Embryonic facial prominence (tissue), 1 donor: ENCODE measurements around the gene SH3GL3.

Experiments
- DNase-seq: peaks from one replicate; pipeline ENCODE4 v3.0.0-alpha.2; 2016; ENCODE audit errors: extremely low spot score

SH3GL3 gene

DNA sequence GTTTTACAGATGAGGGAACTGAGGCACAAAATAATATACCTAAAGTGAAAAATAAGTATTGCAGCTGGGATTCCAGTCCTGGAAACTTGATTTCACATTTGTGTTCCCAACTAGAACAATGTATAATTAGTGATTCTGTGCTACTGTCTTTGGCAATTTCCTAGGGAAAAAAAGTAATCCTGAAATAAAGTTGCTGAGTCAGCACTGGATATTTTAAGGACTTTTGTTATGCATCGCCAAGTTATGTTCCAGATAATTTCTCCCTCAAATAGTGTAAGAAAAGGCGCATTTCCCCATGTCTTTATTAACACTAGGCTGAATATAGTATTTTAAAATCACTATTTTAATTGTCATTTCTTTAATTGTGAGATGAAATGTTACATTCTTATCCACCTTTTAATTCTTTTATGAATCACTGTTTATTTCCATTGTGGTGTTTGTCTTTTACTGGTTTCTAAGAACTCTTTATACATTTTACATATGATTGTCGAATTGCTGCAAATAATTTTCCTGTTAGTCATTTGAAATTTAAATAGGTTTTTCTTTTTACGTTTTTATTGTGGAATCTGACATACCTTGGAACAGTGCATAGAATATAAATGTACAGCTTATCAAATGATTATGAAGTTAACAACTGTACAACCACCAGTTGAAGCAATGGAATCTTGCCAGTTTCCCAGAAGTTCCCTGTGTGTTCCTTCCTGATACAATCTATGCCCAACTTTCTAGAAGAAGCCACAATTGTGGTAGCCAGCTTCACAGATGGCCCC is 56.6 kb downstream of the SH3GL3 start:
- no peak for DNase-seq

DNA sequence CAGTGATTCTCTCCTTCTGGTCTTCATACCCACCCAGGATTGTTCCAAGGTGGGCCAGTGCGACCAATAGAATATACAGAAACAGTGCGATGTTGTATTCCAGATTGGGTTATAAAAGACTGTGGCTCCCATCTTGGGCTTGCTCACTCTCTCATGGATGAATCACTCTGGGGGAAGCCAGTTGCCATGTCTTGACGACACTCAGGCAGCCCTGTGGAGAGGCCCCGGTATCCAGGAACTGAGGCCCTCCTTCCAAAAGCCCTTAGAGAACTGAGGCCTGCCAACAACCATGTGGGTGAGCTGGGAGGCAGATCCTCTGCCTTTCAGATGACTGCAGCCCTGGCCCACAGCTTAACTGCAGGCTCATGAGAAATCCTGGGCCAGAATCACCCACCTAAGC is 57.2 kb downstream of the SH3GL3 start:
- no peak for DNase-seq

DNA sequence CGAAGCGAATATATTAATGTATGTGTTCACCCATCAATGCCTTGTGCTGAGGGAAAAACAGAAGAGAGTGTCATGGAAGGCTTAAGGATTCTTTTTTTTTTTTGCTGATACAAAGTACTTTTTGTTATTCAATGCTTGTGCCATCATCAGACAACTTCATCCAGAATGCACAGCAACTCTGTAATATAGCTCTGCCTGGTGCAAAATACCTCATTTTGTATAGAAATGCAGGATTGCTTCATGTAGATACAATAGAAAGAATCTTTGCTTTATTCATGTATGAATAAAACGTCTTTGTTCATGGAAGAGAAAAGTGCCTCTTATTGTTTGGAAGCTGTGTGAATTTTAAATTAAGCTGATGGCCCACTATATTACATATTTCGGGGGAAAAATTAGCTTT is 62.9 kb downstream of the SH3GL3 start:
- DNase-seq = no peak

DNA sequence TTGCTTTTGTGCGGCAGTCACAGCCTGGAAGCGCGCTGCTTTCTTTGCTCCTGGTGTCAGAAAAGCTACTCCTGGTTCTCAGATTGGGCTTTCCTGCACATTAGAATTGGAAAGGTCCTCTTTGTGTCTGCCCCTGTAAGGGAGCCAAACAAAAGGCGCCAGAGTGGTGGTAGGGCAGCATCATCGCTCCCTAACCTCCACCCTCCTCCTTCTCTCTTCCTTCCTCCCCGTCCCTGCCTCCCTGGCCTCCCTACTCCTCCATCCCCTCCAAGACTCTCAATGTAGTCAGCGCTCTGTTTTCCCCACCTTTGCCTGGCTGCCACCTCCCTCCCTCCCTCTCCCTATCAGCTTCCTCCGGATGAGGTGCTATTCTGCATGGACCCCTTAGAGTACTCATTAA is 65.3 kb downstream of the SH3GL3 start:
- no peak for DNase-seq

DNA sequence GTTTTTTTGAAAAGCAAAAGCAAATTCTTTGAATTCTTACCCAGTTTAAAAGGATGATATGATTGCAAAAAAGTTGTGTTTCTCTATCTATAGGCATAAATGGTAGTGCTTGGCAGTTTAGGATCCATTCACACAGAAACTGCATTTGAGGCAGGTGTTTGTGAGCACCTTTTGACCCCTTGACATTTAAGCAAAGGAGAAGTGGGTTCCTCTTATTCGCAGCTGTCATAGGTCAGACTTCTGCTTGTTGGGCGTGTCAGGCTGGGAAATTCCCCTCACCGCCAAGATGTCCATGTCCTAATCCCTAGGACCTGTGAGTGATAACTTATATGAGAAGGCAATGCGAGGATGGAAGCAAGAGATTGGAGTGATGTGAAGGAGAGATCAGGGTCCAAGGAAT is 67.4 kb downstream of the SH3GL3 start:
- DNase-seq = no peak

DNA sequence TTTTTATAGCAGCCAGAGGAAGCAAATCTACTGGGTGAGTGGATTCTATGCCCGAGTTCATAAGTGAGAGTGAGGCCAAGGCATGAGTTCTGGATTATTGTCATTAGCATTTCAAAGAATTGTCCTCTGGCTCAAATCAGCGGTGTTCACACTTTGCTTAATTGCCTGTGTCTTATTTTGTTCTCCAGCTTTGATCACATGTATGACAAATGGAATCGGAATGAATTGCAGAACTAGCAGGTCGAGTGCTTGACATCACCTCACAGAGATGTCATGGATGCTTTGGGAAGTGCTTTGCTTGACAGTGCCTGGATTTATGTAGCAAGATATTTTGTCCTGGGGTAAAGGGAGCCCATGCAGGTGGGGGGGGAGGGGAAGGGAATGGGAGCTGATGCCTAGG is 68.0 kb downstream of the SH3GL3 start:
- no peak for DNase-seq

DNA sequence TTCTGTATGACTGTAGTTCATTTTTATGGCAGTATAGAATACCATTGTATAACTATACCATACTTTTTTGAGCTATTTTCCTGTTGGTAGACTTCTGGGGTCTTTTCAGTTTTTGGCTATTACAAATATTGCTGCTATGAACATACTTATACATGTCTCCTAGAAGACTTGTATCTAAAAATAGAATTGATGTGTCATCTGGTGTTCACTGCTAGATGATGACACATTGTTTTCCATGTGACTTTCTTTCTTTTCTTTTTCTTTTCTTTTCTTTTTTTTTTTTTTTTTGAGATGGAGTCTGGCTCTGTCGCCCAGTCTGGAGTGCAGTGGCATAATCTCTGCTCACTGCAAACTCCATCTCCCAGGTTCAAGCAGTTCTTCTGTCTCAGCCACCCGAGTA is 69.8 kb downstream of the SH3GL3 start:
- no peak for DNase-seq

DNA sequence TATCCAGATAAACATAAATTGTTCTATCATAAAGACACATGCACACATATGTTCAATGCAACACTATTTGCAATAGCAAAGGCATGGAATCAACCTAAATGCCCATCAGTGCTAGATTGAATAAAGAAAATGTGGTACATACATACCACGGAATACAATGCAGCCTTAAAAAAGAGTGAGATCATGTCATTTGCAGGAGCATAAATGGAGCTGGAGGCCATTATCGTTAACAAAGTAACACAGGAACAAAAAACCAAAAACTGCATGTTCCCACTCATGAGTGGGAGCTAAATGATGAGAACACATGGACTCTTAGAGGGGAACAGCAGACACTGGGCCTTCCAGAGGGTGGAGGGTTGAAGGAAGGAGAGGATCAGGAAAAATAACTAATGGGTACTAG is 79.2 kb downstream of the SH3GL3 start:
- no peak for DNase-seq

DNA sequence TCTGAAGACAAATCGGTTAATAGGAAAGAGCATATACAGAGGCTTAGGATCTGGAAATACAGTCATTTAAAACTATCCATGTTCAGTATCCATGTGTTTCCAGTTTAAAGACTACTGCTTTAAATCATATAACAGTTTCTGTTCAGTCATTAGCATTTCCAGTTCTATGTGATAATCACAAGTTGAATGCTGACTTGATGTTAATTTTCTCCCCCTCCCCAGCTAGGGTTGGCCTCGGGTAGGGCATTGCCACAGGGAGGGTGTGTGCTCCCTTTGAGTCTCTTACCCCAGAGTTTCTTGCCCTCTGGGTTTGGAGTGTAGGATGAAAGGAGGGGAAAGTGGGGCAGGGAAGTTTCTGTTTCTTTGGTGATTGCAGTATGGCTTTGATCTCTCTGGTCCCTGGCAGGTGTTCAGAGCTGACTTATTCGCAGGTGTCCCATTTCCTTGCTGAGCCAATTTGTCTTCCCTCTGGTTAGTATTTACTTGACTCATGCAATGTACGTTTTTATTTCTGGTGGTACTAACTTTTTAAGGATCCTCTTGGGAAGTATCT is 86.3 kb downstream of the SH3GL3 start:
- no peak for DNase-seq

DNA sequence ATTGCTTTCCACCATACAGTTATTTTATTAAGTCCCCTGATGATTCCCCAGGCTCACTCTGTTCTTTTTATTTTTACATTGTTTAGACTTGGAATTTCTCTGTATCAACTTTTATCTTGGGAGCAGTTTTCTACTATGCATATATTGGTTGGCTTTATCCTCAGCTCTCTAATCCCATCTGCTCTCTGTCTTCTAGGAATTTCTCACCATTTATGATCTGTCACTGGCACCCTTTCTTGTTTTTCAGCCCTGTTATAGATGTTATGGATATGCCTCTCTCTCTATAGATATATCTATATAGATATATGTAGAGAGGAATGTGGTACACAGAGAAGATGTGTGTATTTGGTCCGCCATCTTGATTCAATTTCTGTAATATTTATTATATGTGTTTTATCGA is 90.5 kb downstream of the SH3GL3 start:
- DNase-seq = no peak

DNA sequence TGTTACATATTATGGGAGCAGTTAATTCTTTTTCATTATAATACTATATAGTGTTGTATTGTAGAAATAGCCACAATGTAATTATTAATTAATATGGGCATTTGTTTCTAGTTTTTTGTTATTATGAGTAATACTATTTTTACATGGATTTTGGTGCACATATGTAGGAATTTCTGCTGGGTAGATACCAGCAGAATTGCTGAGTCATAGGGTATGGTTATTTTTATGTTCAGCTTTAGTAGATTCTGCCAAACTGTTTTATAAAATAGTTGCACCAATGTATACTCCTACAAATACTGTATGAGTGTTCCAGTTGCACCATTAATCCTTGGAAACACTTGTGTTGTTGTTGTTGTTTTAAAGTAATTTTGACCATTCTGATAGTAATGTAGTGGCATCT is 91.5 kb downstream of the SH3GL3 start:
- DNase-seq = no peak

DNA sequence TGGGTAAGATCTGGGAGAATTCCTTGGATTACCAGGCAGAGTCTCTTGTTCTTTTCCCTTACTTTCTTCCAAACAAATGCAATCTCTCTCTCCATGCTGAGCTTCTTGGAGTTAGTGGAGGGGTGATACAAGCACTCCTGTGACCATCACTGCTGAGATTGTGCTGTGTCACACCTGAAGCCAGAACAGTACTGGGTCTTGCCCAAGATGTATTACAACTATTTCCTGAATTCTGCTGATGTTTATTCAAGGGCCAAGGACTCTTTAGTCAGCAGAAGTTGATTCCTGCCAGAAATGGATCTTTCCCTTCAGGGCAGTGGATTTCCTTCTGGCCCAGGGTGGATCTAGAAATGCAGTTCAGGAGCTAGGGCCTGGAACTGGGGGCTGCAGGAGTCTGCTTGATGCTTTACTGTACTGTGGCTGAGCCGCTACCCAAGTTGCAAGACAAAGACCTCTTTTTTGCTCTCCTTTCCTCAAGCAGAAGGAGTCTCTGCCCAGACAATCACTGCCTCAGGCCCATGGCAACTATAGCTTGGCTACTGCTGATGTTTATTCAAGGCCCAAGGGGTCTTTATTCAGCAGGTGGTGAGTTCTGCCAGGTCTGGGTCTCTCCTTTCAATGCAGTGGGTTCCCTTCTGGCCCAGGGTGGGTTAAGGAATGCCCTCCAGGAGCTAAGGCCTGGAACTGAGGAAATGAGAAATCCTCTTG is 98.8 kb downstream of the SH3GL3 start:
- DNase-seq = no peak

DNA sequence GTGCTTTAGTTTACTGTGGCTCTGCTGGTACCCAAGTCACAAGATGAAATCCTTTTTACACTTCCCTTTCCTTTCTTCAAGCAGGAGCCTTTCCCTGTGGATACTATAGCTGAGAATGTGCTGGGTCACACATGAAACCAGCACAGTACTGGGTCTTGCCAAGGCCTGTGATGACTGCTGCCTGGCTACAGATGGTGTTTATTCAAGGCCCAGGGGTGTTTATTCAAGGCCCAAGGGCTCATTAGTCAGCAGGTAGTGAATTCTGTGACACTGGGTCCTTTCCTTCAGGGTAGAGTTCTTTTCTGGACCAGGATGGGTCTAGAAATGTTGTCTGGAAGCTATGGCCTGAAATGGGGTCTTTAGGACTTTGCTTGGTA is 99.4 kb downstream of the SH3GL3 start:
- DNase-seq = no peak

DNA sequence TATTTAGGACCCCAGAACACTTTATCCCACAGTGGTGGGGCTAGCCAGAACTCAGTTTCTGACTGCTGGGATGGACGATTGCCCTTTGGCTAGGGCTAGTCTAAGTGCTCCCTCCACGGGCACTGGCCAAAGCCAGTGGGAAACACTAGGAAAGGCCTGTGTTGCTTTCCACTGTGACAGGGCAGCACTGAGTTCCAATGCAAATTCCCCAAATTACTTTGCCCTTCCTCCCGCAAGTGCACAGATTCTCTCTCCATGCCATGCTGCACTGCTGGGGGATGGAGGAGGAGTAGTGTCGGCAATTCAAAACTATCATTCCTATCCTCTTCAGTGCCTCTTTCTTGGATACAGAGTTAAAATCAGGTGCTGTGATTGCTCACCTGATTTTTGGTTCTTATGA is 100.0 kb downstream of the SH3GL3 start:
- no peak for DNase-seq

DNA sequence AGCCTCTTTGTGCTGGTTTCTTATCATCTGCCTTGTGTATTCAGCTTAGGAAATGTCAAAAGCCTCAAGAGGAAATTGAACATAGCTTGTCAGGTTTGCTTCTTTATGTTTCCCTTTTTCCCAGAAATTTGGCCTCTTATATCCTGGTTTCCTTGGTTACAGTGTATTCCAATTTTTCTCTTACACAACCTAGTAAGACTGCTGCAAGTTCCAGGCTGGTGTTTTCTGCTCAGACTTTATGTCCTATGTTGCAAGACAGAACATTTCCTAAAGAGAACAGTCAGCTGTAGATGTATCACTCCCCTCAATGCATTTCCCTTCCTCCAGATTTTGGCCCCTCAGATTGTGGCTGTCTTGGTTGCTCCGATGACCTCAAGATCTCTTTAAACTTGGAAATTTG is 102.5 kb downstream of the SH3GL3 start:
- DNase-seq = peak; percentile 10

DNA sequence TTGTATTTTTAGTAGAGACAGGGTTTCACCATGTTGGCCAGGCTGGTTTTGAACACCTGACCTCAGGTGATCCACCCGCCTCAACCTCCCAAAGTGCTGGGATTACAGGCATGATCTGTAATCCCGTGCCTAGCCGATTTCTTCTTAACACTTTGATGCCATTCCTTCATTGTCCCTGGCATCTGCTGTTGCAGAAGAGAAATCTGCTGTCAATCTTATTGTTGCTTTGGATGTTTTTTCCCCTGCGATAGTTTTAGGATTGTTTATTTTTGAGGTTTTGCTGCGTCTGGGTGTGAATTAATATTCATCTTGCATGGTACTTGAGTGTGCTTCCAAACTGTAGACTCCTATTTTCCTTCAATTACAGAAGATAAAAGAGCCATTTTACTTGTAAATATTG is 107.4 kb downstream of the SH3GL3 start:
- DNase-seq = no peak

DNA sequence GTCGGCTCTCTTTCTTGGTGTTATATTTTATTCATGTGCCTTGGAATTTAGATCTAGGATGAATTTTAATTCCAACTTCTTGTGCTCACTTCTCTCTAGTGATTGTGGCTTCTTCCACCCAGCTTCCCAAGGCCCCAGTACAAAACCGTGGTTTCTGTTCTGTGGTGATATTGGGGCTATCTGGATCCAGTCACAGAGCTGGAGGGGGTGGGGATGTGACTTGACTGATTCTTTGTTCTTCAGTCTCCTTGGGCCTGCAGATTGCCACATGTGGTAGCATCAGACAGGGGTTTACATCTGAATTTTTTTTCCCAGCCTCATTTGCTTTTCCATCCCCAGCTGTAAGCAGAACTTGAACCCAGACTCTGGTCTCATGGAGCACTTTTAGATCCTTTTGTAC is 108.2 kb downstream of the SH3GL3 start:
- DNase-seq = no peak

DNA sequence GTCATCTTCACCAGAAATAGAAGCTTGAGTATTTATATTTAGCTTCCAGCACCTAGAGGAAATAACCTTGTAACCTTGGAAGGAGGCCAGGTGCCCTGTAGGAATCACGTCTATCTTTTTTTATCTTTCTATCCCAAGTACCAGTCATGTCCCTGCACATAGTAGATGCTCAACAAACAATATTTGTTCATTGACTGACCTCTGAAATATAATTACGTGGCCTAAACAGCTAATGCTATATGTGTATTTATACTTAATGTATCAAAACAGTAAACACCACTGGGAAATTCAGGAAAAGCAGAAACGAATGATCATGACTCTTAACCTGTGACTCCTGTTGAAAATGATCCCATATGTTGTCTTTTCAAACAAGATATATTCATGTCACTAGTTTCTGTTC is 108.9 kb downstream of the SH3GL3 start:
- DNase-seq = no peak

DNA sequence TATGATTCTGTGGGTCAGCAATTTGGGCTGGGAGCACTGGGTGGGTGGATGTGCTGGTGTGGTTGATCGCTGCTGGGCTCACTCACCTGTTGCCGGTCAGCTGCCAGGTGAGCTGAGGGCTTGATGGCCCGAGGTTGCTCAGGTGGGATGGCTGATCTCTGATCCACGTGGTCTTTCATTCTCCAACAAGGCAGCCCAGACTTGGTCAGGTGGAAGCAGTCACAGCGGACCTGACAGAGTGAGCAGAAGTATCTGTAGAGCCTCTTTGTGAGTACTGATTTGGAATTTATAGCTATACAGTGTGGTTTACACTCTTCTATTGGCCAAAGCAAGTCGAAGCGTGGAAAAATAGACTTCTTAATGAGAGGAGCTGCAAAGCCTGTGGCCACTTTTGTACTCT is 109.6 kb downstream of the SH3GL3 start:
- DNase-seq = no peak

DNA sequence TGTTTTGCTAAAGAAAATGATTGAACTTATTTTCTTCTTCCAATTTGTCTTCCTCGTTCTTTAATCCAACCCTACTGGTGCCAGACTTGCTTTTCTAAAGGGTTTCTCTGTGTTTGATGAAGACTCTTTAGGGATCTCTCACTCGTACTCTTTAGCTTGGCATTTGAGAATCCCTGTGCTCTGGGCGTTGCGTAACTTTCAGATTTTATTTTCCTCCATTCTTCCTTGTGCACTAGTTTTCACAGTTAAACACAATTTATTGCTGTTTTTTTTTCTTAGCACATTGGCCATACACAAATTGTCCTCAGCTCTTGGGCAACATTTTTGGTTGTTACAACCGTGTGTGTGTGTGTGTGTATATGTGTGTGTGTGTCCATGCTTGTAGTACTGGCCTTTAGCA is 111.0 kb downstream of the SH3GL3 start:
- no peak for DNase-seq

DNA sequence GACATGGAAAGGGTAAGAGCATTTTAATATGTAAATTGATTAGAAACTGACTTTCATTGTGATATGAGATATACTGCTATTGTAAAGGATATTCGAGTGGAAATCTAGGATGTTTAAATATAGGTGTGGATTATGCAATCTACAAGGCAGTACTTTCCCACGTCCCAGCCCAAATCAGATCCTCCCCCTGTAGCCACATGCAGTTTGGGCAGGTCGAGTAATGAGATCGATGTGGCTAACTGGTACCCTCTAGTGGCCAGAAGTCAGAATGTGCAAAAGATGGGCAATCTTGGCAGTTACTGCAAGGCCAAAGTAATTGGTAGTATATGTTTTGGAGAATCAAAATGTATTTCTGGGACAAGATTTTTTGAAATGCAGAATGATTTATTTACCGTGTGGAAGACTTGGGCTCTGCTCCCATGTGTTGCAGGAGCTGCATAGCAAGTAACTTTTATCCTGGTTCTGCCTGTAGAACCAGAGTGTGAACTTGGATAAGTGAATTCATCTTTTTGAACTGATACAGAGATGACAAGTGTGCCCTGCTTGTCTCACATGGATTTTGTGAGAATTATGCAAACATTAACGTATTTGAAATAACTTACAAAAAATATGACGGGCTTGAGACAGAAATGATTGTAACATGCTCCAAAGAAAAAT is 112.3 kb downstream of the SH3GL3 start:
- peak; percentile 50 for DNase-seq

DNA sequence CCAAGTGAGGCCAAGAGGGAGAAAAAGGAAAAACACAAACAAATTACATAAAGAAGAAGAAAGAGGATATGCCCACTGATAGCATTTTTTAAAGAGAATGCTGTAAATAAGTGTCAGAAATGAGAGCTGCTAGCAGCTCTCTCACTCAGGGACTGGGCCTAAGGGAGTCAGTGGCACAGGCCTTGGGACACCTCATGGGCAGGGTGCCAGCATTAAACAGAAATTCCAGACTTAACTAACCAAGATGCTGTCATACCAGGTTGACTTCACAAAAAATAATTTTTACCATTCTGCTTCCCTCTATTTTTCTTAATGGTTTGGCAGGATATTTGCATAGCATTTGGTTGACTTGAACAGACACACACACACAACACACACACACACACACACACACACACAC is 114.5 kb downstream of the SH3GL3 start:
- DNase-seq = no peak

DNA sequence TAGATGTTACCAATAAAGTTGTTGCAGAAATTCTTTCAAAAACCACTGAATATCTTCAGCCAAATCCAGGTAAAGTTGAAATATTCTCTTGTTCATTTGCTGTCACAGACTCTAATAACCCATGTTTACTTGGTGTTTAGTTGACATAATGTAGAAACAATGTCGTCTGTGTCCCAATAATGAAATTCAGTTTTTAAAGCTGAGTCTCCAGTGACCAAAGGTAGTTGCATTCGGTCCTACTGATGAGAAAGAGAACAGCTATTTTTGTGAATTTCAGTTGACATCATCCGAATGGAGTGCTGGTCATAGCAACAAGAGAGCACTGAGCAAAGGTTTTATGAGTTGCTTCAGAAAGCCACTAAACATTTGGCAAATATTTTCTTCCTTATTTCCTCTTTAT is 118.0 kb downstream of the SH3GL3 start:
- no peak for DNase-seq
